H1 (cell line): ENCODE data around the gene ENTPD5. TPM values are rescaled to one million over a fixed set of nuclear protein-coding genes. Genes with fewer than 3 reads are reported as not detected.

Experiments used
- polyA plus RNA-seq, 7 experiments: library from polyadenylated mRNA; depleted of rRNA in 3 of 7; stranded (reverse) in 5 of 7; unstranded in 2 of 7; fragments of >200 nt in 5 of 7; fragments of 200-250 nt in 2 of 7; gene quantifications; 1 replicate in 5 of 7; 2 replicates in 1 of 7; 4 replicates in 1 of 7; pipeline versions ENCODE4 v1.2.1 to v1.2.3, GENCODE V29; 2011 to 2013; ENCODE audit warnings: missing spikeins in 2 of 7, mixed read lengths in 2 of 7
- small RNA-seq: library from polyadenylated mRNA; stranded (forward); fragments of <200 nt; extraction: miRNeasy Mini kit (QIAGEN cat#:217004); gene quantifications from one replicate; pipeline ENCODE3, GENCODE V24; 2013; ENCODE audit not compliant: insufficient read depth
- total RNA-seq: library from RNA; stranded (reverse); fragmentation: NEBNext Ultra II Directional; extraction: Animal tissue kit (Norgen Biotek cat#: 25700); gene quantifications from 2 replicates; pipeline ENCODE4 v1.2.1, GENCODE V29; 2021

ENTPD5 gene
- total and polyA plus RNA-seq, 2 of the 8 experiments (the other 6 are each of a cell fraction or from before 2014, with no cell fraction given), result 5.0 to 6.5 TPM

Small RNAs within 50 kb of the gene (small RNA-seq; reads per million reads assigned to genes)
- not detected for gene AC005480.2

Other genes with a start within 250 kb of the ENTPD5 start
- gene PTGR2, start 167.5 kb downstream of the ENTPD5 start, total RNA-seq, result 14.0 and 17.5 TPM in 2 replicates
- 3.1 and 6.0 TPM in 2 replicates for gene PTGR2, start 167.5 kb downstream of the ENTPD5 start, polyA plus RNA-seq (2011; rRNA removed)
- 18.9 and 19.1 TPM in 2 replicates for gene ZNF410, start 132.4 kb downstream of the ENTPD5 start, total RNA-seq
- 6.3 and 11.2 TPM in 2 replicates for gene ZNF410, start 132.4 kb downstream of the ENTPD5 start, polyA plus RNA-seq (2011; rRNA removed)
- 0.21 and 0.32 TPM in 2 replicates for gene FAM161B, start 69.2 kb downstream of the ENTPD5 start, total RNA-seq
- gene FAM161B, start 69.2 kb downstream of the ENTPD5 start, polyA plus RNA-seq (2011; rRNA removed), result 0.09 and 0.14 TPM in 2 replicates
- 8.8 and 9.5 TPM in 2 replicates for gene COQ6, start 69.0 kb downstream of the ENTPD5 start, total RNA-seq
- 13.1 and 15.5 TPM in 2 replicates for gene COQ6, start 69.0 kb downstream of the ENTPD5 start, polyA plus RNA-seq (2011; rRNA removed)
- 0.42 and 0.60 TPM in 2 replicates for gene BBOF1, start 61 bp upstream of the ENTPD5 start, total RNA-seq
- gene BBOF1, start 61 bp upstream of the ENTPD5 start, polyA plus RNA-seq (2011; rRNA removed), result 0.13 and 0.26 TPM in 2 replicates
- gene ALDH6A1, start 65.2 kb upstream of the ENTPD5 start, total RNA-seq, result 28.0 and 28.7 TPM in 2 replicates
- gene ALDH6A1, start 65.2 kb upstream of the ENTPD5 start, polyA plus RNA-seq (2011; rRNA removed), result 10.5 and 12.1 TPM in 2 replicates
- 11.3 and 11.6 TPM in 2 replicates for gene LIN52, start 65.7 kb upstream of the ENTPD5 start, total RNA-seq
- 4.7 and 6.8 TPM in 2 replicates for gene LIN52, start 65.7 kb upstream of the ENTPD5 start, polyA plus RNA-seq (2011; rRNA removed)
- 0.22 and 0.27 TPM in 2 replicates for gene VSX2, start 220.2 kb upstream of the ENTPD5 start, total RNA-seq
- gene VSX2, start 220.2 kb upstream of the ENTPD5 start, polyA plus RNA-seq (2011; rRNA removed), result 0.08 and 0.24 TPM in 2 replicates